Measurements from ENCODE around the gene FBXL4. TPM values are rescaled to one million over a fixed set of nuclear protein-coding genes. Genes with fewer than 3 reads are reported as not detected.

The FBXL4 gene
- total RNA-seq, 4 donors from 2014 or later = 16.7 to 40.9 (median 35.8) TPM

GRCh38 chr6:98941319-98941718 lies 6.4 kb downstream of the FBXL4 start:
- Histone ChIP-seq H3K4me3 (no peak overlapping the region), H3K27ac (no peak overlapping the region), H3K36me3 (no peaks in the 10 kb centered on the region), H3K4me1 (no peaks in the 10 kb centered on the region), H3K27me3 (no peaks in the 10 kb centered on the region), H3K9me3 (no peaks in the 10 kb centered on the region)
- DNase-seq = no peak
- intact Hi-C loops (cut with DNase I; ENCODE audit: low total_unique reads) = no loop called here
- no peak for TF ChIP-seq POLR2A (IDR thresholded peaks at IDR 0.05)
- no peak for TF ChIP-seq CTCF (IDR thresholded peaks at IDR 0.05)

GRCh38 chr6:98937351-98937750 lies 10.4 kb downstream of the FBXL4 start:
- DNase-seq = no peak
- intact Hi-C loops (cut with DNase I; ENCODE audit: low total_unique reads) = no loop called here
- no peaks in the 10 kb centered on the region for H3K4me1 ChIP-seq
- no peak overlapping the region for H3K27ac ChIP-seq
- H3K4me3 ChIP-seq = no peak overlapping the region
- H3K36me3 ChIP-seq = no peaks in the 10 kb centered on the region
- H3K27me3 ChIP-seq = no peaks in the 10 kb centered on the region
- no peak for TF ChIP-seq CTCF (IDR thresholded peaks at IDR 0.05)
- TF ChIP-seq POLR2A (IDR thresholded peaks at IDR 0.05) = no peak
- no peaks in the 10 kb centered on the region for H3K9me3 ChIP-seq

- TF ChIP-seq CTCF (IDR thresholded peaks at IDR 0.05) = no peak
- TF ChIP-seq POLR2A (IDR thresholded peaks at IDR 0.05) = no peak
- H3K27me3 ChIP-seq = no peaks in the 10 kb centered on the region
- no peaks in the 10 kb centered on the region for H3K4me1 ChIP-seq
- no peaks in the 10 kb centered on the region for H3K36me3 ChIP-seq
- H3K27ac ChIP-seq = no peak overlapping the region
- H3K9me3 ChIP-seq = no peaks in the 10 kb centered on the region
- no peak for DNase-seq
- H3K4me3 ChIP-seq = no peak overlapping the region
- intact Hi-C loops (cut with DNase I; ENCODE audit: low total_unique reads) = no loop called here
Measured at GRCh38 chr6:98932381-98932780, 15.4 kb downstream of the FBXL4 start.

- no peak for DNase-seq
- no peaks in the 10 kb centered on the region for H3K27me3 ChIP-seq
- H3K4me3 ChIP-seq = no peak overlapping the region
- no peak overlapping the region for H3K27ac ChIP-seq
- H3K36me3 ChIP-seq = no peaks in the 10 kb centered on the region
- no peaks in the 10 kb centered on the region for H3K4me1 ChIP-seq
- intact Hi-C loops (cut with DNase I; ENCODE audit: low total_unique reads) = no loop called here
- no peaks in the 10 kb centered on the region for H3K9me3 ChIP-seq
- no peak for TF ChIP-seq POLR2A (IDR thresholded peaks at IDR 0.05)
- TF ChIP-seq CTCF (IDR thresholded peaks at IDR 0.05) = no peak
Measured at GRCh38 chr6:98931696-98932095, 16.1 kb downstream of the FBXL4 start.

- no peak overlapping the region for H3K4me3 ChIP-seq
- no peak for TF ChIP-seq CTCF (IDR thresholded peaks at IDR 0.05)
- no peak for TF ChIP-seq POLR2A (IDR thresholded peaks at IDR 0.05)
- H3K4me1 ChIP-seq = no peaks in the 10 kb centered on the region
- no peaks in the 10 kb centered on the region for H3K36me3 ChIP-seq
- H3K27me3 ChIP-seq = no peaks in the 10 kb centered on the region
- no peaks in the 10 kb centered on the region for H3K9me3 ChIP-seq
- intact Hi-C loops (cut with DNase I; ENCODE audit: low total_unique reads) = no loop called here
- H3K27ac ChIP-seq = no peak overlapping the region
- no peak for DNase-seq
Measured at GRCh38 chr6:98929498-98930060, 18.2 kb downstream of the FBXL4 start.
